ENCODE measurements around the gene TRIM17.

Gene TRIM17

GRCh38 chr1:228417483-228418203, 982 bp upstream of the TRIM17 start:
- no peak for DNase-seq (ENCODE audit: low read depth in 1 of 2, low spot score in 1 of 2)

DNA sequence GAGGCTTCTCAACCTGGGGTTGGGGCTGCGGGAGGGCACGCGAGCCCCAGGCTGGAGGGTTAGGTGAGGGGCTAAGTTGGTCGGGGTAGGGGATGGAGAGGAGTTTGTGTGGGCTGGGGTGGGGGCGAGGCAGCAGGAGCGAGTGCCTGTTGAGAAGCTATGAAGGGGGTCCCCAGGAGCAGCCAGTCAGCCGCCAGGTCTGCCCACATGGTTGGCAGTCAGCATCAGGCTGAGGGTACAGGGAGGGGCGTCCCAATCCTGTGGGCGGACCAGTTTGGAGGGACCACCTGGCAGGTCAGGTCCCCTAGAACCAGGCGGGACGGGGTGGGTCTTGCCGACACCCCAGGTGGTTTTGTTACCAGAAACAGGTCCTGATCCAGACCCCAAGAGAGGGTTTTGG, 400 bp upstream of the TRIM17 start:
- DNase-seq (ENCODE audit: low read depth in 1 of 2, low spot score in 1 of 2): no peak

DNA sequence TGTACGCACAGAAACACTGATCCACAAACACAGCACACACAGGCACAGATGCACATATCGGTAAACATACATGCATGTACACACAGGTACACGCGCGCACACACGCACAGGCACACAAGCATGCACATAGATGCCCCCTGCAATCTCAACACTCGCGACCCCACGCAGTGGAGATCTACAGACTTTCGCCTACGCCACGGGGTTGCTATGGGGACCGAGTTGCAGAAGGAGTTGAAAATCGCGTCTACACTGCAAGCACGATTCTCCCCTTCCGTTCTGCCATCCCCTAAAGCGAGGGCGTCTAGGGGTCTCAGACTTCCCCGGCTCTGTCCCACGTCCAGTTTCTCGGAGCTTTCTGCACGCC, 826 bp downstream of the TRIM17 start:
- DNase-seq (ENCODE audit: low read depth in 1 of 2, low spot score in 1 of 2): no peak

DNA sequence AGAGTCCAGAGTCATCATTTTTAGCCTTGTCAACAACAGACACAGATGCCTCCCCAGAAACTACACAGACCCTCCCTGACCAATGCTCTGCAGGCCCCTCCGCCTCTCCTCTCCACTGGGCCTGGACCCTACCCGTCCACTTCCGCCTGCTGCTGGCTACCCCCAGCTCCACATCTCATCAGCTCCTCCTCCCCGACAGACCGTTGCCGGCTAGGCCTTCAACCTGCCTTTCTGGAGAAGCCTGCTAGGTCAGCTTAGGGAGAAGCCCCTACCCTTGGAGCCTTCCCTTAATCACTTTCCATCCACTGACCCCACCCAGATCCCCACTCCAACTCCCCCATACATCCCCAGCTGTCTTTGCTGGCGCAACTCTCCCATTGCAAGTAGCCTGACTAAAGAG, 1.4 kb downstream of the TRIM17 start:
- no peak for DNase-seq (ENCODE audit: low read depth in 1 of 2, low spot score in 1 of 2)

DNA sequence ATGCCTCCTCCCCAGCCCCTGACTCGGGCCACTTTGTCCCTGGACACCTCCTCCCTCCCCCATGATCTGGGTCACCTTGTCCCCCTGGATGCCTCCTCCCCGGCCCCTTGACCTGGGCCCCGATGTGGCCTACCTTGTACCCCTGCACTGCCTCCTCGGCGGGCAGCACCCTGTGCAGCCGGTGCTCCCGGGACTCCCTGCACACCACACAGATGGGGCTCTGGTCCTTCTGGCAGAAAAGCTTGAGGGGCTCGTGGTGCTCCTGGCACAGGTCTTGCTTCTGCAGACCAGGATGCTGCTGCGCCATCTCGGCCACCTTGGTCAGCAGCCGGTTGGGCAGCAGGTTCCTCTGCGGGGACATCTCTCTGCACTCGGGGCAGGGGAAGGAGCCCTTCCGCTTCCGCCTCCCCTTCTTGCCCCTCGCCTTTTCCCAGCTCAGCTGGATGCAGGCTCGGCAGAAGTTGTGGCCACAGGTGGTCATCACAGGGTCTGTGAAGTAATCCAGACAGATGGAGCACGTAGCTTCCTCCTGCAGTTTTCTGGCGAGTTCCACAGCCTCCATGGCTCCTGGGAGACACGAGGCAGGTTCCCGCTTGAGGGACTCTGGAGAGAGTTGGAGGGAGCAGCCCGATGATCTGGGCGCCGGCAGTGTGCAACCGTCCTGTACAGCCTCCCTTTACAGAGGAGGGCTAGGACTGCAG, 2.0 kb downstream of the TRIM17 start:
- DNase-seq (ENCODE audit: low read depth in 1 of 2, low spot score in 1 of 2): no peak

GRCh38 chr1:228413241-228414010, 3.2 kb downstream of the TRIM17 start:
- no peak for DNase-seq (ENCODE audit: low read depth in 1 of 2, low spot score in 1 of 2)

DNA sequence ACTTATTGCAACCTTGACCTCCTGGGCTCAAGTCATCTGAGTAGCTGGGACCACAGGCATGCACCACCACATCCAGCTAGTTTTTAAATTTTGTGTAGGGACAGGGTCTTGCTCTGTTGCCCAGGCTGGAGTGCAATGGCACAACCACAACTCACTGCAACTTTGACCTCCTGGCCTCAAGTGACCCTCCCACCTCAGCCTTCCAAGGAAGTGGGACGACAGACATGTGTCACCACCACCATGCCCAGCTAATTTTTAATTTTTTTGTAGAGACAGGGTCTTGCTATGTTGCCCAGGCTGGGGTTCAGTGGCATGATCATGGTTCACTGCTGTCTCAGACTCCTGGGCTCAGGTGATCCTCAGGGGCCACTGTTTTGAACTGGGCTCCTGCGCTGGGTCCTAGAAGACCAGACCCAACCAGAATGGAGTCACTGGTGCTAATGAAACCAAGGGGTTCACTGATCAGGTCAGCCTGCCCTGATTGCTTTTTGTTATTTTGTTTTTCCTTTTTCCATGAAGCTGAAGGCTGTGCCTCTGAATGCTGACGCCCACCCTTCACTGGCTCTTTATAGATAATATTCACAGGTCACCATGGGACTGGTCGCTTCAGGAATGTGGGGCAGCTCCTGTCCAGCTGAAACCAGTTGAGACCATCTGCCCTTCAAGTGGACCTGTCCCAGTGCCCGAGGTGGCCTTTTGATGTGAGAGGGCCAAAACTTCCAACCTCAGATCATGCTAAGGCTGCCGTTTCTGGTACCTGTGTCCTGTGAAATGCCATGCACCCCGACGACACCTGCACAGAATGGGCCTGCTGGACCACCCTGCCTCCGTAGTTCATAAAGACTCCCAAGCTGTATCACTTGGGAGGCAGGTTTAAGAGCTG, 4.9 kb downstream of the TRIM17 start:
- no peak for DNase-seq (ENCODE audit: low read depth in 1 of 2, low spot score in 1 of 2)

GRCh38 chr1:228411121-228411520, 5.5 kb downstream of the TRIM17 start:
- DNase-seq (ENCODE audit: low read depth in 1 of 2, low spot score in 1 of 2): no peak

DNA sequence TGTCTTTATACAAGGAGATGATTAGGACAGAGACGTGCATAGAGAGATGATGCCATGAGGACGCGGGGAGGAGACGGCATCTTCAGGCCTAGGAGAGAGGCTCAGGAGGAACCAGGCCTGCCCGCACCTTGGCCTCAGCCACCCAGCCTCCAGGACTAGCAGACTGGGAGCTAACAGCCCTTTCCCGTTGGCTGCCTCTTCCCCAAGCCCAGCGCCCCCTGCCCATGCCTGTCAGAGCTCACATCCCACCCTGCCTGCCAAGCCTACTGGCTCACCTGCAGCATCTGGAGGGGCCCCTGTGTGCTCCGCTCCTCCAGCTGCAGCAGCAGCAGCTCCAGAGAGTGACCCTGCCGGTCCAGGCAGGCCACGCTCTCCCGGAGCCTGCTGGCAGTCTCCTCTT, 6.0 kb downstream of the TRIM17 start:
- DNase-seq (ENCODE audit: low read depth in 1 of 2, low spot score in 1 of 2): no peak

DNA sequence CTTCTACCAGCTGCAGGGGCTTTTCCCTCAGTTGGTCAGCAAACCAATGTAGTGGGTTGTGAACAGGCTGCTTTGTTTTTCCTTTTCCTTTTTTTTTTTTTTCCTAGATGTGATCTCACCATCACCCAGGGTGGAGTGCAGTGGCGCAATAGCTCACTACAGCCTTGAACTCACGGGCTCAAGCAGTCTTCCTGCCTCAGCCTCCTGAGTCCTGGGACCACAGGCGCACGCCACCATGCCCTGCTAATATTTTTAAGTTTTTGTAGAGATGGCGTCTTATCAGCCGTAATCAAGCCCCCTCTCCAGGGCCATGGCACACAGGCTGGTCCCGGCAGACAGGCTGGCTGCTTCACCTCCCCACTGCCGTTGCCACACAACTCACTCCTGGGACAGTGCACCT, 6.6 kb downstream of the TRIM17 start:
- no peak for DNase-seq (ENCODE audit: low read depth in 1 of 2, low spot score in 1 of 2)

DNA sequence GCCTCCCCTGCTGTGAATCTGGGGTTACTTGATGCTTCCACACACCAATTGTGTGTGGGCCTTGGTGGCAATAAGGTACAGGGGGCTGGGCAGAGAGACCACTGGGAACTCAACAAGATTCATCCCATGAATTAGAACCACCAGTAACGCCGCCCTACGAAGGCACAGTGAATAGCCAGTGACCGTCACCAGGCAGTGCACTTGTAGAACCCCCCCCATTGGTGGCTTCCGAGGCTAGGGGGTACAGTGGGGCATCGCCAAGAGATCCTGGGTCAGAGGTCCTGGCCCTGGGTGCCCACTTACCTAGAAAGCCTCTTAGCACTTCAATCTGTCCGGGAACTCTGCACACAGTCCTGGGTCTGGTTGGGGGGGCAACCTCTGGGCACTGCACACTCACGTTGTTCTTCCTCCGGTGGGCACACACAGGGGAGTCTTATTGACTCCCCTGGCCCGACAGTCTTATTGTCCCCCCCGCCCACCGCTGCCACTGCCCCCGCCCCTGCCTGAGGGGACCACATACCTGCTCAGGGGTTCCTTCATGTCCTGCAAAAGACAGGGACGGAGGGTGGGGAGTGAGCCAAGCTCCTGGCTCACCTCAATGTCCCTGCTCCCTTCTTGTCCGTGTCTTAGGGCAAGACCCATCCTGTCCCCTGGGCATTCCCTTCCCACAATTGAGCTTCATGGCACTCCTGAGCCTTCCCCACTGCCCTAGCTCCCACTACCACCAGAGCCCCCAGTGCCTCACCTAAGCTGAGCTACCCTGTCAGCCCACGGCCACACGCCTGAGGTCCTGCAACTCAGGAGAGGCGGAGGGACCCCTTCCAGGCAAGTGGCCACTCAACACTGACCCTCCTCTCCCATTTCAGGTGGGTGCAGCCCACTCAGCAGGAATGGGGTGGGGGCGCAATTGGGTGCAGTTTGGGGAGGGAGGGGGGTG, 7.5 kb downstream of the TRIM17 start:
- DNase-seq (ENCODE audit: low read depth in 1 of 2, low spot score in 1 of 2): no peak

GRCh38 chr1:228408041-228408868, 8.4 kb downstream of the TRIM17 start:
- DNase-seq (ENCODE audit: low read depth in 1 of 2, low spot score in 1 of 2): no peak

DNA sequence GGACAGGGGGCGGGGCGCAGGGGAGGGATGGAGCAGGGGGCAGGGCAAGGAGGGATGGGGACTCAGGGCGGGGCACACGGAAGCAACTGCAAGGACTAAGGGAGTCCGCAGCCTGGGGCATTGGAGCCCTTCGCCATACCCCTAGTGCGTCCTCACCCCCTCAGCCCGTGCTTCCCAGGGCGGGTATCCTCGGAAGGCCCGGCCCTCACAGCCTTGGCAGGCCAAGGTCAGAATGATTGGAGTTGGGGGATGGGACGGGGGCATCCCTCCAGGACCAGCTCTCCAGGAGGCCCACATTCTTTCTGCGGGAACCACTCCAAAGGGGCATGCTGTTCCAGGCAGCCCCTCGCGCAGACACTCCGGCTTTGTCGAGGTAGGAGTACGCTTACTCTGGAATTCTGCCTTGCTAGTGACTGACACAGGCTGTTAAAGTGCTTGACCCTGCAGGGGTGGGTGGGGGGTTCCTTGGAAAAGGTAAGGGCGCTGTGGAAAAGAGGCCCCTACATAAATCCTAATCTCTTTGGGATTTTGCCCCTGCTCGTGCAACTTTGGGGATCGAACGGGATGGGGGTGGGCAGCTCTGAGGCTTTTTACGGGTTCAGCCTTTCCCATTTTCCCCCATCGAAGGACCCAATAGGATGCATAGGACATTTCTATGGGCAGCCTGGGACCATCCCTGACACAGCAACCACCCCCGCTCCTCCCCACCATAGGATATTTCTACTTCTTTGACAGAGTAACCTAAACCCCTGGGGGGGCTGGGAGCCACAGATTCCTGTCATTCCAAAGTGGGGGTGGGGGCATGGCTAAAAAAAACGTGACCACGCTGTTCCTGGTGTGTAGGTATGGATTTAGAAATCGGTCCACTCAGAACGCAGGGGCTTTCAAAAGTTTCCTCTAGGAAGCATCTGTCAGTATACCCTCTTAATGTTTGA, 9.3 kb downstream of the TRIM17 start:
- no peak for DNase-seq (ENCODE audit: low read depth in 1 of 2, low spot score in 1 of 2)

DNA sequence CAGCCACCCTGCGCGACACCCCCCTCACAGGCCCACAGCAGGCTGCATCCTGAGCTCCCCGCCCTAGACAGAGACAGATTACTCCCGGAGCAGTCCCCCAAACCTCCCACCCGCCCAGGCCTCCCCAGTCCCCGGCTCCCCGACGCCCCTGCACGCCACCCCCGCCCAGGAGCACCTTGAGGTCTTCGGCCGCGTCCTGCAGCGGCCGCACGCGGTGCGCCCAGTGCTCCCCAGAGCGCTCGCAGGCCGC, 10.8 kb downstream of the TRIM17 start:
- DNase-seq (ENCODE audit: low read depth in 1 of 2, low spot score in 1 of 2): no peak

GRCh38 chr1:228405200-228405978, 11.3 kb downstream of the TRIM17 start:
- DNase-seq (ENCODE audit: low read depth in 1 of 2, low spot score in 1 of 2): no peak

GRCh38 chr1:228404107-228404720, 12.4 kb downstream of the TRIM17 start:
- no peak for DNase-seq (ENCODE audit: low read depth in 1 of 2, low spot score in 1 of 2)

DNA sequence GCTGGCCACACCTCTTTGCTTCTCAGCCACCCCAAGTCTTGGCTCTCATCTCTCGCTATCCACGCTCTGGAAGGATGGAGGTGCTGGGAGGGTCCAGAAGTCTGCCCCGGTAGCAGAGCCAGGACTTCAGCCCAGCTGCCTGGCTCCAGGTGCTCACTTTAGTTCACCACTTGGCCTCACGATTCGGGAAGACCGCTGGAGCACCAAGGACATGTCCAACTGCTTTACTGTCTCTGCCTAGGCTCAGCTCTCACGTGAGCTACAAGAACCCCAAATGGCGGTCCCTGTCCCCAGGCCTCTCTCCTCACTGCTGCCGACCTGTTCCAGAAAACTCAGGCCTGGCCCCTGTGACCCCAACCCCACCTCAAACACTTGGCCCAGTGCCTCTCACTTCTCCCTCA, 13.4 kb downstream of the TRIM17 start:
- DNase-seq (ENCODE audit: low read depth in 1 of 2, low spot score in 1 of 2): no peak
